ENCODE results near the gene CLTCL1. TPM values are rescaled to one million over a fixed set of nuclear protein-coding genes. Genes with fewer than 3 reads are reported as not detected.
"Not testable (repeated sequence)": the region's sequence is repeated elsewhere in the genome, so short reads cannot be mapped to it uniquely, and the experiment has no call there.

CLTCL1 gene
- total RNA-seq, 2 experiments from 2014 or later, result 0.62 to 0.69 TPM

- no peak overlapping the region for H3K4me3 Mint-ChIP-seq
- no peaks in the 10 kb centered on the region for H3K27me3 Mint-ChIP-seq
- no peak for DNase-seq
- H3K27ac Mint-ChIP-seq, result no peak overlapping the region
- H3K9me3 Mint-ChIP-seq, result no peaks in the 10 kb centered on the region
- ChIA-PET POLR2A (no interaction called here), CTCF (no interaction called here)
- no peaks in the 10 kb centered on the region for H3K4me1 Mint-ChIP-seq
- no peaks in the 10 kb centered on the region for H3K36me3 Mint-ChIP-seq (ENCODE audit: low read depth)
Measured at GRCh38 chr22:19203834-19204233, 87.7 kb downstream of the CLTCL1 start.

GRCh38 chr22:19202799-19203186, 88.7 kb downstream of the CLTCL1 start:
- H3K4me3 Mint-ChIP-seq; POLR2A ChIA-PET; H3K9me3 Mint-ChIP-seq; H3K27me3 Mint-ChIP-seq; DNase-seq; H3K27ac Mint-ChIP-seq; H3K4me1 Mint-ChIP-seq; H3K36me3 Mint-ChIP-seq (ENCODE audit: low read depth): not testable (repeated sequence)
- CTCF ChIA-PET, result interaction anchor here (2.3 kb wide), 1 partner anchor 21 kb away, joined by 8 read pairs; no protein-coding TSS in a partner anchor

GRCh38 chr22:19201869-19202798, 89.4 kb downstream of the CLTCL1 start:
- no peaks in the 10 kb centered on the region for H3K4me1 Mint-ChIP-seq
- POLR2A ChIA-PET, result no interaction called here
- no peaks in the 10 kb centered on the region for H3K9me3 Mint-ChIP-seq
- H3K27ac Mint-ChIP-seq, result no peak overlapping the region
- peaks cover 3% of the 10 kb centered on the region for H3K27me3 Mint-ChIP-seq
- H3K36me3 Mint-ChIP-seq (ENCODE audit: low read depth), result no peaks in the 10 kb centered on the region
- no peak overlapping the region for H3K4me3 Mint-ChIP-seq
- CTCF ChIA-PET, result interaction anchor here (2.3 kb wide), 1 partner anchor 20 kb away, joined by 8 read pairs; no protein-coding TSS in a partner anchor
- DNase-seq, result no peak

GRCh38 chr22:19201130-19201868, 90.2 kb downstream of the CLTCL1 start:
- H3K27me3 Mint-ChIP-seq, result peaks cover 3% of the 10 kb centered on the region
- H3K4me1 Mint-ChIP-seq, result no peaks in the 10 kb centered on the region
- no peaks in the 10 kb centered on the region for H3K36me3 Mint-ChIP-seq (ENCODE audit: low read depth)
- no peak for DNase-seq
- H3K9me3 Mint-ChIP-seq, result no peaks in the 10 kb centered on the region
- H3K27ac Mint-ChIP-seq, result no peak overlapping the region
- ChIA-PET CTCF (interaction anchor here (2.3 kb wide), 1 partner anchor 19 kb away, joined by 8 read pairs; no protein-coding TSS in a partner anchor), POLR2A (no interaction called here)
- no peak overlapping the region for H3K4me3 Mint-ChIP-seq

GRCh38 chr22:19199479-19199878, 92.0 kb downstream of the CLTCL1 start:
- Mint-ChIP-seq H3K4me1 (peaks cover 15% of the 10 kb centered on the region), H3K9me3 (no peaks in the 10 kb centered on the region), H3K36me3 (ENCODE audit: low read depth) (no peaks in the 10 kb centered on the region), H3K27me3 (peaks cover 3% of the 10 kb centered on the region), H3K4me3 (no peak overlapping the region), H3K27ac (no peak overlapping the region)
- ChIA-PET POLR2A (no interaction called here), CTCF (interaction anchor here (1.0 kb wide), 1 partner anchor 17 kb away, joined by 3 read pairs; no protein-coding TSS in a partner anchor)
- DNase-seq, result no peak

GRCh38 chr22:19197997-19198865, 93.3 kb downstream of the CLTCL1 start:
- no peaks in the 10 kb centered on the region for H3K36me3 Mint-ChIP-seq (ENCODE audit: low read depth)
- H3K4me3 Mint-ChIP-seq, result no peak overlapping the region
- H3K27me3 Mint-ChIP-seq, result peaks cover 3% of the 10 kb centered on the region
- POLR2A ChIA-PET, result no interaction called here
- CTCF ChIA-PET, result interaction anchor here (2.0 kb wide), 1 partner anchor 19 kb away, joined by 4 read pairs; no protein-coding TSS in a partner anchor
- H3K27ac Mint-ChIP-seq, result no peak overlapping the region
- no peak for DNase-seq
- H3K4me1 Mint-ChIP-seq, result peaks cover 15% of the 10 kb centered on the region
- no peaks in the 10 kb centered on the region for H3K9me3 Mint-ChIP-seq

- H3K4me3 Mint-ChIP-seq, result no peak overlapping the region
- H3K36me3 Mint-ChIP-seq (ENCODE audit: low read depth), result no peaks in the 10 kb centered on the region
- no peaks in the 10 kb centered on the region for H3K9me3 Mint-ChIP-seq
- H3K27ac Mint-ChIP-seq, result no peak overlapping the region
- CTCF ChIA-PET, result interaction anchor here (1.4 to 2.0 kb wide), 2 partner anchors 12 to 18 kb away, joined by 3 to 4 read pairs; no protein-coding TSS in a partner anchor
- H3K4me1 Mint-ChIP-seq, result peaks cover 15% of the 10 kb centered on the region
- no peak for DNase-seq
- POLR2A ChIA-PET, result interaction anchor here (0.7 kb wide), 1 partner anchor 34 kb away, joined by 3 read pairs; no protein-coding TSS in a partner anchor
- H3K27me3 Mint-ChIP-seq, result peaks cover 3% of the 10 kb centered on the region
Measured at GRCh38 chr22:19196841-19197612, 94.5 kb downstream of the CLTCL1 start.

- Mint-ChIP-seq H3K27me3 (peaks cover 3% of the 10 kb centered on the region), H3K9me3 (no peaks in the 10 kb centered on the region), H3K27ac (peak overlapping the region; percentile 51), H3K36me3 (ENCODE audit: low read depth) (no peaks in the 10 kb centered on the region), H3K4me1 (peaks cover 15% of the 10 kb centered on the region), H3K4me3 (no peak overlapping the region)
- ChIA-PET CTCF (interaction anchor here (0.7 to 2.1 kb wide), 4 partner anchors 11 to 68 kb away, joined by 3 to 5 read pairs (median 4); no protein-coding TSS in a partner anchor), POLR2A (no interaction called here)
- DNase-seq, result no peak
Measured at GRCh38 chr22:19195796-19196731, 95.5 kb downstream of the CLTCL1 start.

GRCh38 chr22:19194766-19195536, 96.6 kb downstream of the CLTCL1 start:
- ChIA-PET POLR2A (no interaction called here), CTCF (interaction anchor here (2.1 kb wide), 1 partner anchor 14 kb away, joined by 5 read pairs; no protein-coding TSS in a partner anchor)
- Mint-ChIP-seq H3K27me3 (peaks cover 3% of the 10 kb centered on the region), H3K9me3 (no peaks in the 10 kb centered on the region), H3K27ac (no peak overlapping the region), H3K4me1 (peaks cover 15% of the 10 kb centered on the region), H3K4me3 (no peak overlapping the region), H3K36me3 (ENCODE audit: low read depth) (no peaks in the 10 kb centered on the region)
- DNase-seq, result no peak

GRCh38 chr22:19193879-19194278, 97.6 kb downstream of the CLTCL1 start:
- H3K27ac Mint-ChIP-seq, result no peak overlapping the region
- no peak for DNase-seq
- no peak overlapping the region for H3K4me3 Mint-ChIP-seq
- peaks cover 3% of the 10 kb centered on the region for H3K27me3 Mint-ChIP-seq
- ChIA-PET POLR2A (no interaction called here), CTCF (interaction anchor here (1.5 to 2.1 kb wide), 2 partner anchors 13 to 20 kb away, joined by 4 to 5 read pairs; no protein-coding TSS in a partner anchor)
- H3K36me3 Mint-ChIP-seq (ENCODE audit: low read depth), result no peaks in the 10 kb centered on the region
- H3K9me3 Mint-ChIP-seq, result no peaks in the 10 kb centered on the region
- peaks cover 15% of the 10 kb centered on the region for H3K4me1 Mint-ChIP-seq

Data from activated CD4-positive, alpha-beta T cell treated with anti-CD3 and anti-CD28 coated beads, Interleukin-2, amount 10 ng/mL, durations not matched to agents 7 days and 5 days (primary cell).